ENCODE results near the gene DAP.
"Not testable (repeated sequence)": the region's sequence is repeated elsewhere in the genome, so short reads cannot be mapped to it uniquely, and the experiment has no call there.

DAP gene, protein sequence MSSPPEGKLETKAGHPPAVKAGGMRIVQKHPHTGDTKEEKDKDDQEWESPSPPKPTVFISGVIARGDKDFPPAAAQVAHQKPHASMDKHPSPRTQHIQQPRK

GRCh38 chr5:10761185-10761932, at the start of gene DAP:
DAP (minus strand) TSS chr5:10761234; CDS start chr5:10761068, 166 bp downstream.
- peak; percentile 85 for DNase-seq (ENCODE audit: low read depth)

GRCh38 chr5:10808347-10809226, 47.6 kb upstream of the DAP start:
- DNase-seq (ENCODE audit: low read depth): no peak

DNA sequence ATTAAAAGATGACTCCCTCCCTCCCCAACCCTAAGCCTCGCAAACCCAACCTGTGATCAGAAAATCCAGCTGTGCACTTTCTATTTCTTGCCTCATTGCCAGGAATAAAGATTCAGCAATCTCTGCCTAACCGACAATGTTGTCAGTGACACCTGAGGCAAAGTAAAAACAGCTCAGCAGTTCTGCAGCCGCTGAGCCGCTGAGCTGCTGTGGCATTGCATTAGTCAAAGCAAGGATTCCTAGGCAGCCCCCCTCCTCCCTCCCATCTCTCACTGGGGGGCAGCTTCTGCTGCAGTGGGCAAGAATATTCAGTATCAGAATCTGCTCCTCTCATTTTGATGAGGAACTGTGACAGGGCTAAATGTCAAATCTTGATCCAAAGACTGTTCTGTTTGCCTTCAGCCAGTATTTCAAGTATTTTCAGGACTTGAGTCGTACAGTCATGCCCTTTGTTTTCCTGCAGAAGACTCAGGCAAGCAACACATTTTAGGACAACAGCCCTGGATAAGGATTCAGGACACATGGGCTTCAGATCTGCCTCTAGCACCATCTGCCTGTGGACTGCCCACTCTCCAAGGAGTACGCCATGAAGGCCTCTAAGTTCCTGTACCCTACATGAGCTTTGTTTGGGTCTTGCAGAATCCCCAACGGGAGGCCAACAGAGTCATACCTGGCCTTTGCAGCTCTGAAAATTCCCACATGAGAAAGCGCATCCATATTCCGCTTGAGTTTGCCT, 41.1 kb upstream of the DAP start:
- no peak for DNase-seq (ENCODE audit: low read depth)

- no peak for DNase-seq (ENCODE audit: low read depth)
These were observed 39.8 kb upstream of the DAP start for GRCh38 chr5:10800852-10801251.

GRCh38 chr5:10797261-10797660, 36.2 kb upstream of the DAP start:
- no peak for DNase-seq (ENCODE audit: low read depth)

DNA sequence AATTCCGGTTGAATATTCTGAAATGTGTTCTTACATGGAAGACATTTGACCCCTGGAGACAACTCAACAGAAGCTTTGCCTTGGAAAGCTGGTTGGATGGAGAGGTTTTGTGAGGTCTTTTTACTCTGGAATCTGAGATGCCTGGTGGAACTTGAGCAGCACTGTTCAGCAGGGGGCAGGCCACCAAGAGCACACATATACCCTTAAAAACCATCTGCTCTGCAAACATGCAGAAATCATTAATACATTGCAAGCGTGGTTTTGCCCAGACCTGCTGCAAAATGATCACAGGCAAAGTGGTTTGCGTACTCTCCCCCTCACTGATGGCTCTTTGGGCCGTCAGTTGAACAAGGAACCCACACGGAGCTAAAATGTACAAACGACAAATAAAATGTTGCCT, 32.8 kb upstream of the DAP start:
- DNase-seq (ENCODE audit: low read depth): no peak

DNA sequence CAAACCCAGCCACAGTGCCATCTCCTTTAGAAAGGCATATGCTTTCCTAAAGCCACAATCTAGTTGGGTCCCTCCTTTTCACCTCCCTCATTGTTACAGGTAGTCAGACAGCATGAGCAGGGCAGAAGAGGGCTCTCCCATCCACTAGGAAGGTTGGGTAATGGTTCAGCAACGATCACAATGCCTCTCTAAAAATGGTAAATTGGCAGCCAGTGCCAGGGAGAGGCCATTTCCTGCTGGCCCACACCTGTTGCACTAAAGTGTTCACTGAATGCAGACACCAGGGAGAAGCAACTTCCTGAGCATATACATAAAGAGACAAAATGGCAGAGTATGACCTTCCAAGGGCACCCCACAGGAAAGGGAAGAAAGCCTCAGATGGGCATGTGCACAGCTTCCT, 31.3 kb upstream of the DAP start:
- DNase-seq (ENCODE audit: low read depth): no peak

DNA sequence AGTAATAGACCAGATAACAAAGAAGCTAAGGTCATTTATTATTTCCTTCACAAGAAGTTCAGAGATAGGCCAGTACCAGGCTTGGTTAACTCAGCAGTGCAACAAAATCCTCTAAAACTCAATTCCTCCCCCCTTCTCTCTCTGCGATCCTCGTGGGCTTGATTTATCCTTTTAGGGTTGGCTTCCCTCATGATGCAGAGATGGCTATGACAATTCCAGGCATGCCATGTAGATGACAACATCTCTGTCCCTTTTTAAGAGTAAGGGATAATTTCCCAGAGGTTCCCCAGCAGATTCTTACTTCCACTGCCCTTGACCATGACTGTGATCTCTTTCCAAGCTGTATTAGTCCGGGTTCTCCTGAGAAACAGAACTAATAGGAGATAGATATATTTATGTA, 28.7 kb upstream of the DAP start:
- no peak for DNase-seq (ENCODE audit: low read depth)

GRCh38 chr5:10789021-10789420, 28.0 kb upstream of the DAP start:
- no peak for DNase-seq (ENCODE audit: low read depth)

- no peak for DNase-seq (ENCODE audit: low read depth)
These were observed 27.3 kb upstream of the DAP start for GRCh38 chr5:10788358-10788757.

DNA sequence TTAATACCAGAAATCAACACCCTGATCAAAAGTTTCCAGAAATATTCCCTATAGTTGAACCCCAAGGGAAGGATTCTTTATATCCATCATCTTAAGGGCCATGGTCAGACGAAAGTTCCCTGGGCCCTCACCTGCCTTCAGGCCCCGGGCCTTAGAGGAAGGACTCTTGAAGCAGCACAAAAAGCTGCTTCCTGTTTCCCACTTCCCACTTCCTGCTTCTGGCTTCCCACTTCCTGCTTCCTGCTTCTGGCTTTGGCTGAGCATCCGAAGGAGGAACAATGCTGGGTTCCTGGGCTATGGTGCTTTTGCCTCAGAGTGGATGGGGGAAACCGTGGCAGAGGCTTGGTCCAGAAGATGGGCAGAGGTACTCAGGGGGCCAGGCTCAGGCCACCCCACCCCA, 25.8 kb upstream of the DAP start:
- DNase-seq (ENCODE audit: low read depth): no peak

DNA sequence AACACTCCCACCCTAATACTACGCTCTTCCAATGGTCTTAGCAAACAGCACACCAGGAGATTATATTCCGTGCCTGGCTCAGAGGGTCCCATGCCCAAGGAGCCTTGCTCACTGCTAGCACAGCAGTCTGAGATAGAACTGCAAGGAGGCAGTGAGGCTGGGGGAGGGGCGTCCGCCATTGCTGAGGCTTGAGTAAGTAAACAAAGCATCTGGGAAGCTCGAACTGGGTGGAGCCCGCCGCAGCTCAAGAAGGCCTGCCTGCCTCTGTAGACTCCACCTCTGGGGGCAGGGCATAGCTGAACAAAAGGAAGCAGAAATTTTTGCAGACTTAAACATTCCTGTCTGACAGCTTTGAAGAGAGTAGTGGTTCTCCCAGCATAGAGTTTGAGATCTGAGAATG, 19.2 kb upstream of the DAP start:
- DNase-seq (ENCODE audit: low read depth): not testable (repeated sequence)

DNA sequence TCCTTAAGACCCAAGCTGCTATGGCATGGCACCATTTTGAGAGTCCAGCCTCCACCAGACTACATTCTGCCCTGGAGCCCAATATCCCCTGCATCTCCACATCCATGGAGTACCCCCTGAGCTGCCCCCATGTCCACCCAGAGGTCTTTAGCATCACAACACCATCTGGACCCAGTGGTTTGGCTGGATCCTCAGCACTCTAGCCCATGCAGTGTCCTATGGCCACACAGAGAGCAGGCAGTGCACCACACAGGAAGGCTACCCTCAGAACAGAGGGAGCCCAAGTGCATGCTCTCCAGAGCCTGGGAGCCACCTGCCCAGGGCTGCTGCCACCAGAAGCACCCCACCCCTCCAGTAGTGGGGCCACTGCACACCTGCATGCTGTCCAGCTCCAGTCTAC, 18.6 kb upstream of the DAP start:
- no peak for DNase-seq (ENCODE audit: low read depth)

DNA sequence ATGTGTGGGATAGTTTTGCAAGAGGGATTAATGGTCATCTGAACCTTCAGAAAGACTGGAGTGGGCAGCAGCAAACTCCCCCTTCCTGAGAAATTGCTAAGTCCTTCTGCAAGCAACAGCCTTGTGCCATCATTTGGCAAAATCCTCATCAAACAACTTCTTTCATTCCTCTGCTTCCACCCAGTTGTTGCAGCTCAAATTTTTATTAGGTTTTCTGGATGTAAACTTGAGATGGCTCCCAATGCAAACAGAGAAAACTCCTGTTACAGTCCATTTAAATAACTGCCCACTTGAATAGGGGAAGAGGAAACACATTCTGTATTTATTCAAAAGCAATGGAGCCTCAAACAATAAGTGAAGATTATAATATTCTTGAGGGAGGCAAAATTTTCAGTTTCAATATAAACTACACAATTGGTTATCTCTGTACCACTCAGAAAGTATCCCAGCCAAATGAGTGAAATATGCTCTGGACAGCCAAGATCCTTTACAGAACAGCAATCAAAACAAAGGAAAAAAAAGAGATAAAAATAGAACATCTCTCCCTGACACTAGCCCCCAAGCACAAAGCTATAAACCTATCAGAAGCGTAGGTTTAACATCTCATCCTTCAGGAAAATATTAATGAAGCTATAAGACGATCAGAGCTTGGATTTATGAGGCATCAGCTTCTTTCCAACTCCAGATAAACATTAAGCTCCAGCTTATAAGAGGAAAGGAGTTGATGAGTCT, 17.3 kb upstream of the DAP start:
- DNase-seq (ENCODE audit: low read depth): no peak

DNA sequence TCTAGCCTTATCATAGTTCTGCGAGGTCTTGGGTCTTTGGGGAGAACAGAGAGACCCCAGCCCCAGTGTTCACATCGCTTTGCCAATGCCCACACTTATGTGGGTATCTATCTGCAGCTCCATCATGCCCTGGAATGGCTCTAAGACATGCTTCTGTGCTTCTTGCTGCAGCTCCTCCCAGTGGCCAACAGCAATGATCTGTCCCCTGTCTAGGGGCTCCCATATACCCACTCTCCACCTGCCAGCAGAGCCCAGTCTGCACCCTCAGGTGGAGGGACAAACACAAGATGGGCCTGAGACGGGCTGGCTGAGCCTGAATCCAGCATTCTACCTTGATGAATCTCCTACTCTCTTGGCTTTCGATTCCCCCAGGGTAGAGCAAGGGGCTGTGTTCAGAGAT, 14.6 kb upstream of the DAP start:
- no peak for DNase-seq (ENCODE audit: low read depth)

GRCh38 chr5:10772901-10773585, 12.0 kb upstream of the DAP start:
- DNase-seq (ENCODE audit: low read depth): no peak

GRCh38 chr5:10768328-10768899, 7.4 kb upstream of the DAP start:
- DNase-seq (ENCODE audit: low read depth): no peak

- no peak for DNase-seq (ENCODE audit: low read depth)
These were observed 1.9 kb upstream of the DAP start for GRCh38 chr5:10762776-10763500.

GRCh38 chr5:10761933-10762775, 1.1 kb upstream of the DAP start:
- DNase-seq (ENCODE audit: low read depth): no peak

DNA sequence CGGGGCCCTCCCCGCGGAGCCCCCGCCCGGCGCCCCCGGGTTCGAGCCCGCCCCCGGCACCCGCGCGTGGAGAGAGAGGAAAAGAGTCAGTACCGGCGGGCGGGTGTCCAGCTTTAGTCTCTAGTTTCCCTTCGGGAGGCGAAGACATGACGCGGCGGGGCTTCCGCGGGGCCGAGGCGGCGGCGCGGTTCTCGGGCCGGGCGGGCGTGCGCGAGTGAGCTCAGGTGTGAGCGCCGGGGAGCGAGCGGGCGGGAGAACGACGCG, 181 bp downstream of the DAP start:
- no peak for DNase-seq (ENCODE audit: low read depth)
